Kasumi-1 (cell line): ENCODE data around the gene STXBP1.

Experiments used
- DNase-seq, 2 experiments: peaks; one replicate each; lab custom pipeline; 2025; lab: John Stamatoyannopoulos, UW

The STXBP1 gene

DNA sequence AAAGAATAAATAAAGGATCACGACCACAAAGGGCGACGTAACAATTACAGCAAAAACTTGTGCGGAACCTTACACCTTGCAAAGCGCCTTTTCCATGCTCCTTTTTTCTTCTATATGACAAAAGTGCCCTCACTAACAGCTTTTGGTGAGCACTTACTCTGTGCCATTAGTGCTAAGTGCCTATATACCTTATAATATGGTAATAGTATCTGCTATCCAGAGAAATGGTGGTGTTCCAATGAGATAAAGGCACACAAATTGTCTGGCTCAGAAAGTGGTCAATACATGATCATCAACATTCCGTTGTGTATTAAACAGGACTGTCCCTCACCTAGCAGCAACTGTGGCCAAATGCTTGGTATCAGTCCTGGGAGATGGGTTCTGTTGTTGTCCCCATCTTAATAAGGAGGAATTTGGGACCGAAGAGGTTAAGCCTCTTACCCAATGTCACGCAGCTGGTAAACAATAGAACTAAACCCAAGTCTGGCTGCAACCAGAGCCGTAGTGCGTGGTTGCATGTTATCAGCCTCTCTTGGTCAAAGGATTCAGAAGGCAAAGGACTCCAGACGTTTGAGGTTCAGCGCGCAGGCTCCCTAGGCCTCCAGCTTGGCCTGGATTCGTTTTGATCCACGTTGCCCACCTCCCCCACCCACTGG is 123.6 kb downstream of the STXBP1 start:
- no peak for DNase-seq

- DNase-seq, result no peak
Measured at GRCh38 chr9:127738666-127739065, 126.6 kb downstream of the STXBP1 start.

- DNase-seq, result no peak
Measured at GRCh38 chr9:127739614-127740330, 127.7 kb downstream of the STXBP1 start.

DNA sequence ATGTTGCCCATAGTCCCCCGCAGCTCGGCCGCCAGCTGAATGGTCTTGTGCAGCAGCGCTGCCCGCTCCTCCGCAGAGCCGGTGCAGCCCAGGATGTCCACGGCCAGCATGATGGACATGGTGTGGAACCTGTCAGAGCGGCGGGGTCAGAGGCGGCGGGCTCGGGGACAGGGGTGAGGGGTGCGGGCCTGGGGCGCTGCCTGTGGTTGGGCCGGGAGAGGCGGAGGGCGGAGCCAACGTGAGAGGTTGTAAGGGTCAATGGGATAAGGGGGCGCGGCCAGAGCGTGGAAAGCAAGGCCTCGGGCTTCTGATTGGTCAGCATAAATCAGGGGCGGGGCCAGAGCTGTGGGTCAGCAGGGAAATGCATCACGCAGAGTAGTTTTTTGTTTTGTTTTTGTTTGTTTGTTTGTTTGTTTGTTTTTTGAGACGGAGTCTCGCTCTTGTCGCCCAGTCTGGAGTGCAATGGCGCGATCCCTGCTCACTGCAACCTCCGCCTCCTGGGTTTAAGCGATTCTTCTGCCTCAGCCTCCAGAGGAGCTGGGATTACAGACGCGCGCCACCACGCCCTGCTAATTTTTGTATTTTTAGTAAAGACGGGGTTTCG is 129.9 kb downstream of the STXBP1 start:
- DNase-seq, result no peak
